ENCODE results near the gene RNF227. TPM values are rescaled to one million over a fixed set of nuclear protein-coding genes. Genes with fewer than 3 reads are reported as not detected.
A peak's percentile ranks its signal among the peaks of the same experiment; 100 is the strongest.
"Not testable (repeated sequence)": the region's sequence is repeated elsewhere in the genome, so short reads cannot be mapped to it uniquely, and the experiment has no call there.

The RNF227 gene
- total and polyA plus RNA-seq, 8 donors = 2.8 to 5.1 (median 3.2) TPM

GRCh38 chr17:7955414-7956227 lies 39.5 kb upstream of the RNF227 start:
- ATAC-seq (peak; percentile 30), DNase-seq (no peak)
- H3K4me3 ChIP-seq = no peak overlapping the region
- intact Hi-C loops (cut with DNase I) = no loop called here
- no peaks in the 10 kb centered on the region for H3K9me3 ChIP-seq
- peaks cover 0 to 4% of the 10 kb centered on the region in 2 donors for H3K27me3 ChIP-seq
- no peak for TF ChIP-seq CTCF (IDR thresholded peaks at IDR 0.05)
- peak overlapping the region; percentile 29 to 64 for H3K27ac ChIP-seq
- peaks cover 2 to 19% of the 10 kb centered on the region in 2 donors for H3K4me1 ChIP-seq
- H3K36me3 ChIP-seq = no peaks in the 10 kb centered on the region

- peaks cover 0 to 21% of the 10 kb centered on the region in 2 donors for H3K36me3 ChIP-seq
- peak overlapping the region in 1 of 2 donors; percentile 13 for H3K4me3 ChIP-seq
- DNase-seq; H3K9me3 ChIP-seq; intact Hi-C loops (cut with DNase I); H3K27me3 ChIP-seq; H3K4me1 ChIP-seq; ATAC-seq; H3K27ac ChIP-seq: not testable (repeated sequence)
Observed at GRCh38 chr17:7953266-7953665, 37.2 kb upstream of the RNF227 start.

- ATAC-seq (peak; percentile 59), DNase-seq (no peak)
- Histone ChIP-seq H3K36me3 (peaks cover 0 to 40% of the 10 kb centered on the region in 2 donors), H3K9me3 (no peaks in the 10 kb centered on the region), H3K4me1 (peaks cover 0 to 4% of the 10 kb centered on the region in 2 donors), H3K27me3 (no peaks in the 10 kb centered on the region), H3K4me3 (no peak overlapping the region), H3K27ac (peak overlapping the region; percentile 45 to 58)
- intact Hi-C loops (cut with DNase I) = no loop called here
- no peak for TF ChIP-seq CTCF (IDR thresholded peaks at IDR 0.05)
Observed at GRCh38 chr17:7951143-7951792, 35.2 kb upstream of the RNF227 start.

GRCh38 chr17:7950578-7950977 lies 34.5 kb upstream of the RNF227 start:
- peaks cover 0 to 47% of the 10 kb centered on the region in 2 donors for H3K36me3 ChIP-seq
- intact Hi-C loops (cut with DNase I) = no loop called here
- H3K27me3 ChIP-seq = no peaks in the 10 kb centered on the region
- no peaks in the 10 kb centered on the region for H3K9me3 ChIP-seq
- DNase-seq (no peak), ATAC-seq (no peak)
- no peak overlapping the region for H3K27ac ChIP-seq
- TF ChIP-seq CTCF (IDR thresholded peaks at IDR 0.05) = no peak
- H3K4me3 ChIP-seq = no peak overlapping the region
- H3K4me1 ChIP-seq = peaks cover 0 to under 1% of the 10 kb centered on the region in 2 donors

- Histone ChIP-seq H3K36me3 (peaks cover 0 to 75% of the 10 kb centered on the region in 2 donors), H3K27ac (no peak overlapping the region), H3K9me3 (no peaks in the 10 kb centered on the region), H3K27me3 (no peaks in the 10 kb centered on the region), H3K4me3 (no peak overlapping the region), H3K4me1 (no peaks in the 10 kb centered on the region)
- TF ChIP-seq CTCF (IDR thresholded peaks at IDR 0.05) = no peak
- DNase-seq (no peak), ATAC-seq (no peak)
- intact Hi-C loops (cut with DNase I) = no loop called here
Observed at GRCh38 chr17:7947651-7948050, 31.6 kb upstream of the RNF227 start.

Data from left lung (tissue), 10 donors.